GM18873 (cell line): ENCODE results near the gene FLVCR2.

Experiments used
- ATAC-seq: cut with Tn5 transposase; IDR thresholded peaks from one replicate; pipeline ENCODE4 v1.9.1; 2021; ENCODE audit warnings: mild to moderate bottlenecking, moderate library complexity, moderate number of reproducible peaks; ENCODE audit not compliant: unreplicated experiment, low FRiP score

Gene FLVCR2

DNA sequence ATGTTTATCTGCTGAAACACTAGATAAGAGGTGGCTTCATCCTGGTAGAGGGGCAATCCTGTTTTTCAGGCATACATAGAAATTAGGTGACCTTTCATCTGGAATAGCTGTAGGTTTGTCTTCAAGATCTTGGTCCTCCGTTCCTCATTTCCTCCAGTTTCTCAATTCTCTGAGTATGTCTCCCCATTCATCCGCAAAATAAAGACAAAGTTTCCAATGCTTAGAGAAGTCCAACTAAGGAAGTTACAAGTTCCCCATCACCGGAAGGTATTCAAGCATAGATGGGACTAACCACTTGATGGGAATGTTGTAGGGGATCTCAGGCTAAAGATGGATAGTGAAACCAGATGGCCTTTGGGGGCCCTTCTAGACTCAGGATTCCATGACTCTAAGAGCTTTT is 48.0 kb downstream of the FLVCR2 start:
- ATAC-seq, result no peak

DNA sequence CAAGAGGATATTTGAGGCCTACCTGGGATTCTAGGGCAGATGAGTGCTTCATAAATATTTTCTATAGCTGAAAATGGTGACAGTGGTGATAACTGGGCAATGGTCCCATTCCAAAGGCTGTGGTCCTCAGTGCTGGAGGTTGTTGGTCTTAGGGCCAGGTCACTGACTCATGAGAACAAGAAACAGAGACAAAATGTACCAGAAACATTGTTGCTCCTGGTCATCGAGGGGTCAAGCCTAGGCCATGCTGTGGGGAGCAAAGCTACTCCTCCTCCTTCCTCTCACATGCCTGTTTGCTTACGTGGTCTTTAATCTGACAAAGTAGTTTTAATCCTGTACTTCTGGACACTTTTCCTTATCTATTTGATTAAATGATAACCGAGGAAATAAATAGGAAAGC is 48.4 kb downstream of the FLVCR2 start:
- ATAC-seq, result no peak

DNA sequence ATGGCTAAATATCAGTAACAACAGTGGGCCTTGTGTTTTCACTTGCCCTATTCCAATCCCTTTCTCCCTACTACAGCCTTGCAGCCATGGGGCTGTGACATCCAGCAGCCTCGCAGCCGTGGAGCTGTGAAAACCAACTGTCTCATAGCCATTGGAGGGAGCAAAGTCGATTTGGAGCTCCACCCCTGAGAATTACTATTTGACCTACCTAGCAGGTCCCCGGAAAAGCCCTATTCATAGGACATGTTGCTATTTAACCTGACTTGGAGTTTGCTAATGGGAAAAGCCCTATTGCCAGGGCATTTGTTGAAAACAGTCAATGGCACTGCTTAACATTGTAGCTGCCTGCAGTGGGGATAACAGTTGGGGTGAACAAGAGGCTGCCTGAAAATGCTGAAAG is 49.0 kb downstream of the FLVCR2 start:
- no peak for ATAC-seq

DNA sequence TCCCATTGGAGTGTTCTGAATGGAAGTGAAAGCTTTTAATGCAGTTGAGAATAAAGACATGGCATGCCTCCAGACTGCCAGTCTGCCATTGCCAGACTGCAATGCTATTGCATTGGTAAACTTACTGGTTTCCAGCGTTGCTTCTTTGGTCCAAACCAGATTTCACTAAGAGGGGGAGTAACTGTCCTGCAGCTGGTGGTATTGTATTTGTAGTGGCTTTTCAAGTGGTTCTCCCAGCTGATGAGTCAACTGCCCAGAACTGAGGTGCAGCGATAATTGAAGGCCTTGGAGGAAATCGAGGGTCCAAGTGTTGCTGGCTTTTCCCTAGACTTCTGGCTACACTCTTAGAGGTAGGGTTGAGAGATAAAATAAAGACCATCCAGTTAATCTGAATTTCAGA is 50.4 kb downstream of the FLVCR2 start:
- ATAC-seq, result no peak

DNA sequence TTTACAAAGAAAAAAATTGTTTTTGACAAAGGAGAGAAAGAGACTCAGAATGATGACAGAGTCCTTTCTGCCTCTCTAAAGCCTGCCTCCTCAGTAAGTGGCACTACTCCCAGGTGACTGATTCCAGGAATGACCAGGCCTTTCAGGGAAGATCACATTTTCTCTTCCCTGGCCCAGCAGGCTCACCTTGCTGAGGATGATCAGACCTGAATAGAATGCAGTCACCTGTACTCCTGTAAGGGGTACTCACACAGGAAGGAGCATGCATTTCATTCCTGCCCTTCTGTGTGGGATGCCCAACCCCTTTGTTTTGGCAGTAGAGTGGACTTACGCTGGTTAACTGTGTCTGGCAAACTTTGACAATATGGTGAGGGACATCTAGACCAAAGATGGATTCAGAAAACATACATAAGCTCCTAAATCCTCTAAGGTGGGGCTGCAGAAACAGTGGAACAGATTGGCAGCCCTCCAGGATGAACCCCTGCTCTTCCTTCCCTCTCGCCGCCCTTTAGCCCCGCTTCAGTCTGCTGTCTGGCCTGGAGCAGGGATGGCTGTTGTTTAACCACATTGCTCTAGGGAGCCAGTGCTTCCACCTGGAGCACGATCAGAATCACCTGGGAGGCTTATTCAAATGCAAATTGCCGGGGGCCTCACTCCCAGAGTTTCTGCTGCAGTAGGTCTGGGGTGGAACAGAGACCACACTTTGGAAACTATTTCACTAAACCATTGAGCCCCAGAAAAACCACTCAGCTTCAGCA is 52.5 kb downstream of the FLVCR2 start:
- no peak for ATAC-seq

DNA sequence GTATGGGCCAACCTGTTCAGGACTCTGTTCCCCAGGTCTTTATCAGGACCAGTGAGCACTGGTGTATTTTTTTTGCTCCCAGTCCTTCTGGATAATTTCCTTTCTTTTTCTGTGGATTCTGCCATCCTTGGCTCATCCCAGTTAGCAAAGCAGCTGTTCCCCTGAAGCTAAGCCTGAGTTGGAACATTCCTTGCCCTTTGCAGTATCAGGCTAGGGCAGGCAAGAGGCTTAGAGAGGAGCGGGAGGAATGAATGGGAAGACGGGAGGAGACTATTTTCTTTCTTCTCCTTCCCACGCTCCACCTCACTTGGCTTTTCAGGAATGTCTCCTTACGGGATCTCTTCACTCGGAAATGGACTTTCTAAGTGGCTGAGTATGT is 53.0 kb downstream of the FLVCR2 start:
- no peak for ATAC-seq

DNA sequence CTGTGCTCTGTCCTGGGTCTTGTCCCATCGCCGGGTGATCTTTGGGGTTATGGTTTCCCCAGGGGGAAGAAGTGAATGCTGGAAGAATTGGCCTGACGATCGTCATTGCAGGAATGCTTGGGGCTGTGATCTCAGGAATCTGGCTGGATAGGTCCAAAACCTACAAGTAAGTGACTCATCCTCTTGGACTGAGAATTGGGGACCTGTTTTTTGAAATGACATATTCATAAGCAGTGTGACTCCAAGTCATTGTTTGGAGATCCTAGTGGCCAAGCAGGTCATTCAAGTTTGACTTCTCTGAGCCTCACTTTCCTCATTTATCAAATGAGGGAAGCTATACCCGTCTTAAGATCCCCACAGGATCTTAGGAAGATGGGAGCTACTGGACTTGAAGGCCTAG is 56.4 kb downstream of the FLVCR2 start:
- ATAC-seq, result no peak

DNA sequence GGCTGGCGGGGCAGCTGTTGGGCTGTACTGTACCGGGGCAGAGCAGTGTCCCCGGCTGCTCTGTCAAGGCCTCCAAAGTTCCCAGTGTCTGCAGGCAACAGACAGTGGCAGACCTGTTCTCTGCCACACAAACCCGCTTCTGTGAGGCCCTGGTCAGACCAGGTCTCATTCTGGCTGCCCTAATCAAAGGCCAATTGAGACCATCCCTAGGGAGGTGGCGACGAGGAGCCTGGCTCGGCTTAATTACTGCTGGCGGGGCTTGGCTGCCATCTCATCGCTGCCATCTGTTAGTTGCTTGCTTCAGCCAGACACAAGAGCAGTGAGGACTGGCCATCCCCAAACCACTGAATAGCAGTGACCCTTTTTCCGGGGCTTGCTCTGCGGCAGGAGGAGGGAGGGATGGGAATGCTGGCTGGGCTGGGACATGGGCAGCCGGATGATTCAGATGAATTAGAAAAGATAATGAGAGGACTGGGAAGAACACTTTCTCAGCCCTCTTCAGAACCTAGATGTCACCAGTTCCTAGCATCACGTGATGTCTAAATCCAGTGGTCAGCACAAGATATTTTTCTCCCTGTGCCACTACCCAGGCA is 57.8 kb downstream of the FLVCR2 start:
- ATAC-seq, result no peak

DNA sequence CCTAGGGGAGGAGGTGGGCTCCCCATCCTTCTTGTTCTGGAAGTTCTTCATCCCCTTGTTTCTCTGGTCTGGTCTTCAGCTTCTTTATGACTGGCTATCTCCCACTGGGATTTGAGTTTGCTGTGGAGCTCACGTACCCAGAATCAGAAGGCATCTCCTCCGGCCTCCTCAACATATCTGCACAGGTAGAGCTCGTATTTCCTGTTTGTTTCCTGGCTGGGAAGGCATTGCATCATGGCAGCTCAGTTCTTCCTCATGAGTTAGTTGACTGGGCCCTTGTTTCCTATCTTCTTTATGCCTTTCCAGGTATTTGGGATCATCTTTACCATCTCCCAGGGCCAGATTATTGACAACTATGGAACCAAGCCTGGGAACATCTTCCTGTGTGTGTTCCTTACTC is 62.5 kb downstream of the FLVCR2 start:
- no peak for ATAC-seq

DNA sequence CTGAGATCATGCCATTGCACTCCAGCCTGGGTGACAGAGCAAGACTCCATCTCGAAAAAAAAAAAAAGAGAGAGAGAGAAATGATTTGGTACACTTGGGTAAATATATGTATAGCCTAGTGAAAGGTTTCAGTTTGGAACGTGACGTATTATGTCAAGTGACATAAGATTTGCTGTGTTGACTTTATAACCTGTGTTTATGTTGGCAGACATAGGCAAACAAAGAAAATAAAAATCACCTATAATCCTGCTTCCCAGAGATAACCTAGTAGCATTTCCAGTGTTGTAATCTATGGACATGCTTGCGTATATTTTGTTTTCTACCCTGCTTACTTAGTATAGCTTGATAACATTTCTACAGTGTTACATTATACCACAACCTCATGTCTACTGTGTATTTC is 65.6 kb downstream of the FLVCR2 start:
- ATAC-seq, result no peak

DNA sequence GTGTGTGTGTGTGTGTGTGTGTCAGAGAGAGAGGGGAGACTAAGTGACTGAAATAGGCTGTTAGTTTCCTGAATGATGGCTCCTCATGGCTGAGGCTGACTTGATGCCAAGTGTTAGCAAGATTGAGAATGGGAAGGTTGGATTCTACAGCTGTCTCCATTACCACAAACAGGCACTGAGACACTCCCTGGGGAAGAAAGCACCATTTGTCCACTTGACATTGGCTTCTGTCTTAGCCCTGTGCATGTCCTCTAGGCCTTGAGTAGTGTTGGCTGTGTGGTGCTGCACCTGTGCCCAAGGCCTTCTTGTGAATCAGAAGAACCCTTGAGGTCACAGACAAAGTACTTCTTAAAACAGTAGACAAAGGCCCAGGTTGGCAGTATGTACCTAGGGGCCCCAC is 66.6 kb downstream of the FLVCR2 start:
- ATAC-seq, result no peak

DNA sequence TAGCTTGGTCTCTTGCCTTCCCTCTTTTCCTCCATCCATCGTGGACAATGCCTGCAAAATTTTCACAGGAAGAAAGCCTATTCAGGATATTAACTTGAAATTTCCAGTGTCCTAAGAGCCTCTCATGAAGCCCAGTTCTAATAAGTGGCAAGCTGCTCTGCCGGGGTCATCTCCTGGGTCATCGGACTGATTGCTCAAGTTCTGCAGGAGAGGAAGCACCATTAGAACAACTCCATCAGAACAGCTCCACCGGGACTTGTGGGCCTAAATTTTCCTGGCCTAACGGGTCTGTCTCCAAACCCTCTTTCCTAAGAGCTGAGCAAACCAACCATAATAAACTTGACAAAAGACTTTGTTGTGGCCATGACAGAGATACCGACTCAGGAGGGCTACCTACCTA is 68.3 kb downstream of the FLVCR2 start:
- ATAC-seq, result no peak

DNA sequence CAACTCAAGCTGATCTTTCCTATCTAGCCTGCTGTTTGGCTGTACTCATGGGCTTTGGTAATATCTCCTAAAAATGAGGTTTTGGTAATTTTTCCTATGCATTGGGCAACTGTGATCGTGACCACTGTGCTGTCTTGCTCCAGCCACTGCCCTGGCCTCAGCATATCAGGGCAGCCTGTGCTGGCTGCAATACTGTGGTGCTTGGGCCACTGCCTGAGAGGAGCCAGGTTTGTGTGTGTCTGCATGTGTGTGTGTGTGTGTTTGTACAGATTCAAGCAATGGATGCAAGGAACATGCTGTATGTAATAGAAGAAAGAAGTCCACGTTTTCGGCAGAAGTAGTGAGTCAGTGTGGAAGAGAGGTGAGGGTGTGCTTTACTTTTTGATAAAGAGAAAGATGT is 69.2 kb downstream of the FLVCR2 start:
- ATAC-seq, result no peak

DNA sequence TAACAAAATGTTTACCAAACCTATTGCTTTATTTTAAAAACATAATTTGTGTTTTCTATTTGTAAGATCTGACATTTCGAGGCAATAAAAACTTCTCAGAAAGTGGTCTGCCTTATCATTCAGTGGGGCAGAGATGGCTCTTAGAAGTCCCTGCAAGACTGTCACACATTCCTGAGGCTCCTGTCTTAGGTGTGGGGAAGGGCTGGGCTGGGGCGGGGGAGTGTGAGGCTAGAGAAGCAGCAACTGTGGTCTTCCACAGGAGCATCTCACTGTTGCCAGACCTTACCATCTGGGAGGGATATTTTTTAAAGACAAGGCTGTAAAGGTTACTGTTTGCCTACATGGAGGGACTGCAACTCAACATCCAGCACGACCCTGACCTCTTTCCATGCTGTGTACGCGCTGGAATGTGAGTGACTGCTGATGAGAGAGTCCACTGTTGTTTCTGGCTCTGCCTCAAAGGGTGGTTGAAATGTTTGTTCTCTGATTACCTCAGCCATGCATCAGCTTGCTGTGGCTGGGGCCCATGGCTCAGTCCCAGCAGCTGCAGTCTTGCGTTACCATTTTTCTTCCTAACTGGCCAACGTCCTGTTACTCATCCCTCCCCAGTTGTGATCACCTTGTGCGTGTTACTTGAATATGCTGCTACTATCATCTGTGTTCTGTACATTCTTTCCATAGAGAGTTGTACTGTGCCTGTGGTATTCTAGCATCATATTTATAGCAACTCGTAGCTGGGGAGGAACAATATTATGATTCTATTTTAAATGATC is 69.8 kb downstream of the FLVCR2 start:
- no peak for ATAC-seq

DNA sequence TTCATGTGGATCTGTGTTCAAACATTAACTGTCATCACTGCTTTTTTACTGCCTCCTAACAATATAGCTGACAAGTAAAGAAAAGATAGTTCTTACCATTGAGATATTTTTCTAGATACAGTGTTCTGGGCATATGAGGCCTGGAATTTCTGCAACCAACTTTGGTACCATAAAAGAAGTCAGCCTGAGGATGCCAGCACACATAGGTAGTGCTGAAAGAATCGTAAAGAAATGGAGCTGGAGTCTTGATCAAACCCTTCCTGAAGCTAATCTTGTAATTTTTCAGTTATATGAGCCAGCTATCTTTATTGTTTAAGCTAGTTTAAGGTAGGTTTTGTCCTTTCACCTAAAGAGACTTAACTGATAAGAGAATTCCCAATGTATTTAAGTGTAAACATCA is 70.9 kb downstream of the FLVCR2 start:
- no peak for ATAC-seq

DNA sequence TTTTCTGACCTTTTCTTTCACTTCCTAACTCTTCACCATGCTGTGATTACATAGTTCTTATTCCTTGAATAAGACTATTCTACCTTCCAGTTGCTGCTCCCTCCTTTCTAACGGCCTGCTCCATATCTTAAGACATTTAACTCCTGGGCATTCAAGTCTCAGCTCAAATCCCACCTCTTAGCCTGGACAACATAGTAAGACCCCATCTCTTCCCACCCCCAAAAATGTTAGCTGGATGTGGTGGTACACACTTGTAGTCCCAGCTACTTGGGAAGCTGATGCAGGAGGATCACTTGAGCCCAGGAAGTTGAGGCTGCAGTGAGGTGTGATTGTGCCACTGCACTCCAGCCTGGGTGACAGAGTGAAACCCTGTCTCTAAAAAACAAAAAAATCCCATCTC is 71.4 kb downstream of the FLVCR2 start:
- no peak for ATAC-seq

DNA sequence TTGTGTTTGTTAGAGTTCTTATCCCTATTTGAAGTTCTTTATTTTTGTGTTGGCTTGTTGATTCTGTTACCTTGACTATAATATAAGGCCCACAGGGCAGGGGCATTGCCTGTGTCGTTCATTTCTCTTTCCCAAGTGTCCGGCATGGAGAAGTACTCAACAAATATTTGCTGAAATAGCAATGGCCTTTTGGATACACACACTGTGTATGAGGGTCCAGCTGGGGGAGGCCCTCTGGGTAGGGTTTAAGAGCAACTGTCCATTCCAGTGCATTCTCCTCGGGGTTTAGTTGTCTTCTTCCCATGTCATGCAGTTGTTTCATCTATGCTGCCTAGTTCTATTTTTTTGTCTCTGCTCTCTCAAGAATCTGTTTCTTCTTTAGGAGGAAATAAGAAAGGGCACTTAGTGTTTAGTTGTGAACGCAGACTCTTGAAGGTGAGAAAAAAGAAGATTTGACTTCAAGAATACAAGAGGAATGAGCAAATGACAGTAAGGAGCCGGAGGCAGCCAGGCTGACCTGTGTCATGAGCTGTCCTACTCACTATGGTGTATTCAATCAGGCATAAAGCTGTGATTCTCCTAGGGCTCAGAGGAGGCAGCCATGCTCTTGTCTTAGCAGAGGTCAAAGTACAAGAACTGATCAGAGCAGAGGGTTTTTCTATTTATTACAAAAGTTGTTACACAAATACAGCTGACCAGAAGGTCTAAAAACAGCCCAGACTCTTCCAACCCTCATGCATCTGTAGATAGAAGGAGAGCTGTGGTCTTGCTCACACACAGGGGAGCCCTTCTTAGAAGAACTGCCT is 72.0 kb downstream of the FLVCR2 start:
- no peak for ATAC-seq

DNA sequence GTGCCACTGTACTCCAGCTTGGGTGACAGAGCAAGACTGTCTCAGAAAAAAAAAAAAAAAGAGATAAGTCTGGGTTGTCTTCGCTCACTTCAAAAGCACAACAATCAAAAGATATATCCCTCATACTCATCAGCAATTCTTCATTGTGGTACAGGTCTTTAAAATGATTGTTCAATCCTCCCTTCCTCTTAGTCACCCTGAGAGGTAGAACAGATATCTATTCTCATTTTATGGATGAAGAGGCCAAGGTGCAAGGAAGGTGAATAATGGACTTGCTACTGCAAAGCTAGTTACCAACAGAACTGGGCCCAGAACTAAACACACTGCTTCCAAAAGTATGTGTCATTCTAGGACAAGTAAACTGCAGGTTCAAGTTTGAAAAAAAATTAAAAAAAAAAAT is 75.1 kb downstream of the FLVCR2 start:
- no peak for ATAC-seq

DNA sequence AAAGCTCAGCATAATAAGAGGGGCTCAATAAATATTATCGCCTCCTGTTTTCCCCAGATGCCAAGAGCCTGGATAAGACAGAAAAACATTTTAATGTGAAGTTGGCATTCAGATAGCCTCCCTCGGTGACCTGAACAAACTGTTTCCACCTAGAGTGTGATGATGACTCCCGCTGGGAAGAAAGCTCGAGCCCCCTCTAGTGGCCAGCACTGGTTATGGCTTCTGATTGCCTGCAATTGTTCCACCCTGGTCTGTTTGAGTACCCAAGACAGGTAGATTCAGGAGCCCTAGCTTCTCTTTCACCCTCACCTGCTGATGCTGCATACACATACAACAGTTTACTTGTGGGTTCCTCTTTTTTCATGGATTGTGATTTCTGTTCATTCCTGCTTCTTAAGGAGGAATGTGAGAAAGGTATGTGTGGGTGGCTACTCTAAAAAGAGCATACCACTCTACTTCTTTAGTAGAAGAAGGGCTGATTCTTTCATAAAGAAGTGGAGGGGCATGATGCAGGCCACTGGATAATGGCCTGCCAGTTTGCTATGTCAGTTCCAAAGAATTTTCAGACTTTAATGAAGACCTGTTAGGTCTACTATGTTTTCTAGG is 75.8 kb downstream of the FLVCR2 start:
- peak; percentile 52 for ATAC-seq

DNA sequence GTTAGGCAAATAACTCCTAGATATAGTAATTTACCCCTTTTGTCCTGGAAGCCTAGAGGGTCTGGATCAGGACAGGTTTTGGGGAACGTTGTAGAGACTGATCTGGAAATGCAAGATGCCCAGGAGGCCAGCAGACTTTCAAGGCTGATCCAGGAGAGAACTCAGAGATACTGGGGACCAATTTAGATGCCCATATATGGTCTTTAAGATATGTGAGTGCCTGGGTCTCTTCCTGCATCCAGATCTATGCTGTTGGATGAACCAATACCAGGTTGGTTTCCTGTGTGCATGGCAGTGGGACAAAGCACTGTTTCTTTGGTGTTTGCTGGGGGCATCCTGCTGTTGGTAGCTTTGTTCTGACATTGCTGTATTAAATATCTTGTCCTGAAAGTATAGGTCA is 76.8 kb downstream of the FLVCR2 start:
- no peak for ATAC-seq

DNA sequence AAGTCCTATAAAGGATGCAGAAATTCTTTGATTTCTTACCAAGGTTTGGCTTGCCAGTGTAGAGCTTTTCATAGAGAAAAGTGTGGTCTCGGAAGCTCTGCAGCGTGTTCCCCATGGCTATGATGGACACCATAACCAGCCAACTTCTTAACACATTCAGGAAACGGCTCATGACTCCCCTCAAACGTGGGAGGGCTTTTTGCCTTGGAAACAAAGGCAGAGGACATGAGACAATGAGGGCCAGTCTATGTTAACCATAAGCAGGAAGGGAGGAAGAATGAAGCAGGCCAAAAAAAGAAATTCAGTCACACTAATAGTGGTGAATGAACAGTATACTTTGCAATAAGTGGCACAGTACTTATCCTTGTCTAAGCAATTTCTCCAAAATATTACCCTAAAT is 78.9 kb downstream of the FLVCR2 start:
- ATAC-seq, result no peak
